Measurements from ENCODE around the gene ADAM15. TPM values are rescaled to one million over a fixed set of nuclear protein-coding genes. Genes with fewer than 3 reads are reported as not detected.

ADAM15 gene
- total RNA-seq, 1 donor: 69.9 TPM

- no peak for TF ChIP-seq CTCF (IDR thresholded peaks at IDR 0.05; ENCODE audit: insufficient read depth, low read length)
- no peak for DNase-seq (ENCODE audit: low read depth)
- no peak overlapping the region for H3K4me3 ChIP-seq (ENCODE audit: low read depth, low read length)
Measured at GRCh38 chr1:155030899-155031298, 20.2 kb upstream of the ADAM15 start.

GRCh38 chr1:155032886-155033285 lies 18.2 kb upstream of the ADAM15 start:
- no peak for TF ChIP-seq CTCF (IDR thresholded peaks at IDR 0.05; ENCODE audit: insufficient read depth, low read length)
- H3K4me3 ChIP-seq (ENCODE audit: low read depth, low read length): no peak overlapping the region
- no peak for DNase-seq (ENCODE audit: low read depth)

- no peak within 1 kb of the TSS for H3K4me3 ChIP-seq (ENCODE audit: low read depth, low read length)
- DNase-seq (ENCODE audit: low read depth): no peak
- TF ChIP-seq CTCF (IDR thresholded peaks at IDR 0.05; ENCODE audit: insufficient read depth, low read length): no peak
Measured at GRCh38 chr1:155033524-155033923, 17.6 kb upstream of the ADAM15 start, which contains the start of the genes DCST1 and DCST2. TSS of gene DCST1 (plus strand) at chr1:155033824. CDS start at chr1:155034037, 213 bp downstream. TSS of gene DCST2 (minus strand) at chr1:155033781. CDS start at chr1:155033701, 80 bp downstream.

GRCh38 chr1:155034318-155035208 lies 16.6 kb upstream of the ADAM15 start:
- H3K4me3 ChIP-seq (ENCODE audit: low read depth, low read length): no peak overlapping the region
- no peak for TF ChIP-seq CTCF (IDR thresholded peaks at IDR 0.05; ENCODE audit: insufficient read depth, low read length)
- no peak for DNase-seq (ENCODE audit: low read depth)

- no peak for TF ChIP-seq CTCF (IDR thresholded peaks at IDR 0.05; ENCODE audit: insufficient read depth, low read length)
- H3K4me3 ChIP-seq (ENCODE audit: low read depth, low read length): no peak overlapping the region
- no peak for DNase-seq (ENCODE audit: low read depth)
Measured at GRCh38 chr1:155035936-155036335, 15.2 kb upstream of the ADAM15 start.

- no peak for DNase-seq (ENCODE audit: low read depth)
- H3K4me3 ChIP-seq (ENCODE audit: low read depth, low read length): no peak overlapping the region
- TF ChIP-seq CTCF (IDR thresholded peaks at IDR 0.05; ENCODE audit: insufficient read depth, low read length): no peak
Measured at GRCh38 chr1:155037043-155037442, 14.1 kb upstream of the ADAM15 start.

Measured in fibroblast of the aortic adventitia (primary cell).